Measurements from ENCODE around the gene AP4B1. TPM values are rescaled to one million over a fixed set of nuclear protein-coding genes. Genes with fewer than 3 reads are reported as not detected.

Gene AP4B1
- total and polyA plus RNA-seq, 2 donors (not counting 1 experiment from before 2014, with no cell fraction given), result 52.2 to 55.2 TPM

- no peak overlapping the region for H3K27ac ChIP-seq (ENCODE audit: low read length in 2 of 2)
- intact Hi-C loops (cut with micrococcal nuclease), result no loop called here
- no peaks in the 10 kb centered on the region for H3K27me3 ChIP-seq (replicated peaks in 1 of 4; ENCODE audit: control extremely low read depth in 1 of 4, control insufficient read depth in 3 of 4, insufficient read depth in 4 of 4, low read length in 3 of 4)
These were observed 5.5 kb downstream of the AP4B1 start for GRCh38 chr1:113899111-113899510.

More at GRCh38 chr1:113899111-113899510, 5.5 kb downstream of the AP4B1 start:
- no peaks in the 10 kb centered on the region for H3K27me3 Mint-ChIP-seq
- ChIA-PET CTCF (interaction anchor here (3.0 kb wide), 1 partner anchor 64 kb away, joined by 10 read pairs; no protein-coding TSS in a partner anchor), POLR2A (no interaction called here)
- Histone ChIP-seq H3K4me2 (replicated peaks; ENCODE audit: low read depth, low read length, poor library complexity, severe bottlenecking) (no peak overlapping the region), H3K79me2 (ENCODE audit: control insufficient read depth, insufficient read depth, low read length) (peaks cover 23% of the 10 kb centered on the region), H3K9ac (ENCODE audit: low read length) (no peak overlapping the region), H3K36me3 (replicated peaks in 1 of 2; ENCODE audit: control extremely low read depth in 1 of 2, control insufficient read depth in 1 of 2, extremely low read depth in 1 of 2, insufficient read depth in 2 of 2, low read length in 1 of 2) (peaks cover 3 to 71% of the 10 kb centered on the region in 2 experiments), H2AFZ (ENCODE audit: insufficient read depth, low read depth, low read length, poor library complexity, severe bottlenecking) (no peak overlapping the region), H3K4me3 (ENCODE audit: control extremely low read depth in 1 of 5, extremely low read depth in 1 of 5, insufficient read depth in 1 of 5, low read depth in 2 of 5, low read length in 4 of 5) (no peak overlapping the region), H3K4me1 (ENCODE audit: control insufficient read depth in 2 of 2, insufficient read depth in 2 of 2, low read length in 2 of 2) (peaks cover 24 to 26% of the 10 kb centered on the region in 2 donors), H3K9me3 (ENCODE audit: control extremely low read depth in 1 of 3, control insufficient read depth in 2 of 3, insufficient read depth in 1 of 3, low read length in 2 of 3) (no peaks in the 10 kb centered on the region), H4K20me1 (ENCODE audit: control insufficient read depth, insufficient read depth, low read length, poor library complexity, severe bottlenecking) (no peaks in the 10 kb centered on the region)
- H3K4me3 Mint-ChIP-seq, result no peak overlapping the region
- peaks cover 33% of the 10 kb centered on the region for H3K4me1 Mint-ChIP-seq
- TF ChIP-seq EZH2 (IDR thresholded peaks at IDR 0.05; ENCODE audit: borderline replicate concordance, insufficient read depth, low read depth, low read length, poor library complexity, severe bottlenecking) (no peak), CTCF (IDR thresholded peaks at IDR 0.05) (no peak)
- H3K9me3 Mint-ChIP-seq (ENCODE audit: insufficient read depth), result no peaks in the 10 kb centered on the region
- ATAC-seq (ENCODE audit: low read depth) (no peak), DNase-seq (no peak)
- H3K27ac Mint-ChIP-seq, result no peak overlapping the region
